ENCODE measurements around the gene KIF5C.

GRCh38 chr2:148896136-148896535 lies 21.1 kb downstream of the KIF5C start:
- no peak for TF ChIP-seq CTCF (conservative IDR thresholded peaks at IDR 0.05 in 1 of 2, IDR thresholded peaks at IDR 0.05 in 1 of 2; ENCODE audit: low read depth in 1 of 2, low read length in 2 of 2)
- no peak for TF ChIP-seq EZH2 (IDR thresholded peaks at IDR 0.05; ENCODE audit: low read length, missing control alignments)

Measured in fibroblast of lung (primary cell).